ENCODE results near the gene PHKG2.
A peak's percentile ranks its signal among the peaks of the same experiment; 100 is the strongest.

Gene PHKG2

DNA sequence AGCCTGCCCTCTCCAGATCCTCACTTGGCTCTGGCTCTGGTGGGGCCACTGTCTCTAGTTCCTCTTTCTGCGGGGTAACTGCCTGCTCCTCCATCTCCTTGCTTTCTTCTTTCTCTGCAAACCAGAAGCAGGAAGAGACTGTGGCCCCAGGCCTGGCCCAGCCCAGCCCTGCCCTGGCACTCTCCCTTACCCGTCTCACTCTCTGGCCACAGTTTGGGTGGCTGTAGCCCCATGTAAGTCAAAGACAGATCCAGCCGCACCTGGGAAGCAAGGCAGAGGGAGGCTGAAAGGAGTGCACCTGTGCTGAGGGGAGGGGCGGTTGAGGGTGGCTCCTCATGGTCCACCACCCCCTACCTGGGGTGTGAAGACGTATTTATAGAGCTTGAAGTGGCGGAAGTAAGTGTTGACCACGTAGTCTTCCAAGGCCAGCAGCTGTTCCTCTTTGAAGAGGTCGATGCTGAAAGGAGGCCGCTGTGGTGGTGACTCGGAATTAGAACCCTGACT lies 10.8 kb downstream of the PHKG2 start:
- no peak for DNase-seq

DNA sequence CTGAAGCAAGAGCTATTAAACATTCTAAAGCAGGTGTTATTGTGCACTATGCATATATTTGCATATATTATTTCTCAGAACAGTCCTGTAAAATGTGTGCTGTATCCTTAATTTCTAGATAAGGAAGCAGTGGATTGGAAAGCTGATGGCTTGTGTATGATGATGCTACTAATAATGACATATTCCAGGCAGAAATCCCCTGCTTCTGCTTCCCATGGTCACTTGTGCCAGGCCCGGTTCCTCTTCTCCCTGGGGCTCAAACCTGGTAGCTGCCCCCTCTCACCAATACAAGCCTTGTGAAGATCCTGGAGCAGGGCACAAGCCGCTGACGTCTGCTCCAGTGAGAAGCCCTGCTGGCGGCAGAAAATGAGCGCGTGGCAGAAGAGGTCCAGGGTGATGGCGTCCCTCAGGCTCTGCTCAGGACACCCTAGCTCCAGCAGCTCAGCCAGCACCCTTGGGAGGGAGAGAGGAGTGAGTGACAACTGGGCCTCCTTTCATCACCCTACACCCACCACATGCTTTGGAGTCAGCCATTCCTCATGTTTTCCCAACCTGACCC lies 11.9 kb downstream of the PHKG2 start:
- DNase-seq: no peak

DNA sequence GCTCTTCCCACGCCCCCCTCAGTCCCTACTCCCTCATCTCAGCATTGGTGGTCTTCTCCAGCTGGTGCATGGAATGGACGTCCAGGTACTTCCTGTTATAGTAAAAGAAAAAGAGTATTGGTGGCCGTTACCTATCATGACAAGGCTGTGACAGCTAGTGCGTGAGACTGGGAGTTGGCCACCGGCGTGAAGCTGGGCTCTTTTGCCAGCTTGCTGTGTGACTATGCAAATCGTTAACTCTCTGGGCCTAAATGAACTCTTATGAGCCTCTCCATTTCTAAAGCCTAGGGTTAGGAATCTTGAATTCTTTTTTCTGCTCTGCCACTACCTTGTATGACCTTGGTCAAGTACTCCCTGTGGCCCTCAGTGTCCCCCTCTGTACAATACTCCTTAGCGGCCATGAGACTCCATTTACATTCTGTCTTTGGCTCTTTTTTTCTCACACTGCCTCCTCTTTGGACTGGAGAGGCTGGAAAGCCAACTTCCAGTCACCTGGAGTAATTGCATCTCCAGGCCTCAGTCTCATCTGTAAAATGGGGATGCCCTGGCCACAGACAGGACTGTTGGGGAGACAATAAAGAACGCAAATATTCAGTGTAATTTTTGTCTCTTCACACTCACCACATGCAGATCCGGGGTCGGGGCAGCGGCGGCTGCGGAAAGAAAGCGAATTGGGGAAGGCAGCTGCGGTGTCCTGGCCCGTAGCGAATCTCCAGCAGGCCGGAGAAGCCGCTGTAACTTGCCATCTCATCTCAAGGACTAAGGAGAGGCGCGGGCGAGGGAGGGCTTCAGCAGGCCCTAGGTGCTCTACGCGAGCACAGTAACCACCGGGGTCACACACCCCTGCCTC lies 12.6 kb downstream of the PHKG2 start:
- no peak for DNase-seq

DNA sequence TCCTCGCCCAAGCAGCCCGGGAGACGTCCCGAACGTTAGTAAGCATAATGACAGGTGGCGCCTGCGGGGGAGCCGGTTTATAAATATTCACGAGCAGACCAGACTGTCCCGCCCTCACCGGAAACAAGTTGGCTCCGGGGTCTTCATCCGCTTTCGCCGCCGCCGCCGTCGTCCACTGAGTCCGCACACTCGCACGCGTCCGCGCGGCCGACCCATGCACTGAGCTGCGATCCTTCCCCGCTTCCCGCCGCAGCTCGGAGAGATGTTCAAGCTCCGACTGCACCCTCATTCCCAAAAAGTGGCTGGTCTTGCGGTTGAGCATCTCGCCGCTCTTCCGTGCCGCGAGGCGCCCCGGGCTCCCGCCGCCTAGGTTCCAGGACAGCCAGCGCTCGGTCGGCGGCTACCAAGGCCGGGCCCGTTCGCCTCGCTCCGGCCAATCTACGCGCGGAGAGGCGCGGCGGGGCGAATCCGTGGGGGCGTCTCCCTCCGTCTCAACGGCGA lies 13.3 kb downstream of the PHKG2 start:
- peak; percentile 30 for DNase-seq

DNA sequence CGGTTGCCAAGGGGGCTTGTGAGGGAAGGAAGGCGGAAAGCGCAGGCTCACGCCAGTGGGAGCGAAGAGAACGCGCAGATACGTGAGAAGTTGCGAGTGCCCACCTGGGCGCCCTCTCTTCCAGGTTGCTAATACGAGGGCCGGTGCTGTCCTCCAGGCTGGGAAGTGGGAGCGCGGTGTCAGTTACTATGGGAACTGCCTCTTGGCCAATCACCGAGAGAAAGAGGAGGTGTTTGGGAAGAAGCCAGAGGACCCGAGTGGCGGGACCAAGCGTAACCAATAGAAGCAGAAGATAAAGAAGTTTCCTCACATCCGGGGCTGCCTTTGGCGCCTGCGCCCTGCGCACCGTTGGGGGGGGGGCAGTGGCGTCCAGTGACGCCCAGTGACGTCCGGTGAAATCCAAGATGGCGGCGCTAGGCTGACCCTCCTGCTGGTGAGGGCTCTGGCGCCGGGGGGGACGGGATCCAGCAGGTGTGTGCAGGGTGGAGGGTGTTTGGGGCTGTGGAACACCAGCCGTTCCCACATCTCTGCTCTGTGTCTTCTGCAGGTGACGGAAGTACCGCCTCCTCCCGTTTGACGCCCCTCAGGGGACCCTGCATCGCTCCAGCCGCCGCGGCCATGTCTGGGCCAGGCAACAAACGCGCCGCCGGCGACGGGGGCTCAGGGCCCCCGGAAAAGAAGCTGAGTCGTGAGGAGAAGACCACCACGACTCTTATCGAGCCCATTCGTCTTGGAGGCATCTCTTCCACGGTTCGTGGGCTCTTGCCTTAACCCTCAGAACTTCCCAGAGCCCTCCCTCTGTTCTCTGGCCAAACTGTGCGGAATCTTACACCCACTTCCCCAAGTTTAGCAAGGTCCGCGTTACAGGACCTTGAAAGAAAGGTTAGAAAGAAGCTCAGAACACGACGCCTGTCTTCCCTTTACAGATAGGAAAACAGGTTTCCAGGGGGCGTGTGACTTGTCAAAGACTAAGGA lies 14.0 kb downstream of the PHKG2 start, which contains the start of the genes CFAP119 and RNF40:
Gene CFAP119 (minus strand): TSS at position 135 of the 975 bp plus-strand sequence. CDS start 314 bp downstream, outside the sequence.
Gene RNF40 (plus strand): TSS at position 395 of the 975 bp plus-strand sequence. CDS start 224 bp downstream, at position 619.
- peak; percentile 92 for DNase-seq

DNA sequence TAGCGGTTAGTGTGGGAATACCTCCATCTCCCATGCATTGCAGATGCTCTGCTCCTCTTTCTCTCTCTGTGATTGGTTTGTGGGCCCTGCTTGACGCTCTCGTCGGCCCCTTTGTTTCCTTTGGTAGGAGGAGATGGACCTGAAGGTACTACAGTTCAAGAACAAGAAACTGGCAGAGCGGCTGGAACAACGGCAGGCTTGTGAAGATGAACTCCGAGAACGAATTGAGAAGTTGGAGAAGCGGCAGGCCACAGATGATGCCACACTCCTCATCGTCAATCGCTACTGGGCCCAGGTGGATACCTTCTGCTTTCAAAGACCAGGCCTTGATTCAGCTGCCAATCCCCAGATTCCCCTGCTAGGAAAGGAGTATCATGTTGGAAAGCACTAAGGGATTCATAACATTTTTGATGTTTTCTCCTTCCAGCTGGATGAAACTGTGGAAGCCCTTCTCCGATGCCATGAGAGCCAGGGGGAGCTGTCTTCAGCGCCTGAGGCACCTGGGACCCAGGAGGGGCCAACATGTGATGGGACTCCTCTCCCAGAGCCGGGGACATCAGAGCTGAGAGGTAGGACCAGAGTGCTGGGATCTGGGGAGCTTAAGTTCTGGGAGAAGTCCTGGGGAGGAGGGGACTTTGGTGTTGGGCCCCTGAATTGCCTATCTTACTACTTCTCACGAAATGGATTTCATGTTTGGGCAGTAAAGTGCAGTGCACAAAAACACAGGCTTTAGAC lies 14.9 kb downstream of the PHKG2 start:
- no peak for DNase-seq

DNA sequence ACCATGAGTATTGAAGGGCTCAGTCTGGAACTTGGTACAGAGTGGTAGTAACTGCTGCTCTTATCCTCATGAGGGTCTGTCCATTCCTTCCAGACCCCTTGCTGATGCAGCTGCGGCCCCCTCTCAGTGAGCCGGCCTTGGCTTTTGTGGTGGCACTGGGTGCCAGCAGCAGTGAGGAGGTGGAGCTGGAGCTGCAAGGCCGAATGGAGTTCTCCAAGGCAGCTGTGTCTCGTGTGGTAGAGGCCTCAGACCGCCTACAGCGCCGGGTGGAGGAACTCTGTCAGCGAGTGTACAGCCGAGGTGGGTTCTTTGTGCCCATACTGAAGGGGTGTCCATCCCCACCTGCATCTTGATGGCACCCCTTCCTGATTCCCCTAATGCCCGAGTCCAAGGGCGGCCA lies 15.9 kb downstream of the PHKG2 start:
- DNase-seq: no peak

DNA sequence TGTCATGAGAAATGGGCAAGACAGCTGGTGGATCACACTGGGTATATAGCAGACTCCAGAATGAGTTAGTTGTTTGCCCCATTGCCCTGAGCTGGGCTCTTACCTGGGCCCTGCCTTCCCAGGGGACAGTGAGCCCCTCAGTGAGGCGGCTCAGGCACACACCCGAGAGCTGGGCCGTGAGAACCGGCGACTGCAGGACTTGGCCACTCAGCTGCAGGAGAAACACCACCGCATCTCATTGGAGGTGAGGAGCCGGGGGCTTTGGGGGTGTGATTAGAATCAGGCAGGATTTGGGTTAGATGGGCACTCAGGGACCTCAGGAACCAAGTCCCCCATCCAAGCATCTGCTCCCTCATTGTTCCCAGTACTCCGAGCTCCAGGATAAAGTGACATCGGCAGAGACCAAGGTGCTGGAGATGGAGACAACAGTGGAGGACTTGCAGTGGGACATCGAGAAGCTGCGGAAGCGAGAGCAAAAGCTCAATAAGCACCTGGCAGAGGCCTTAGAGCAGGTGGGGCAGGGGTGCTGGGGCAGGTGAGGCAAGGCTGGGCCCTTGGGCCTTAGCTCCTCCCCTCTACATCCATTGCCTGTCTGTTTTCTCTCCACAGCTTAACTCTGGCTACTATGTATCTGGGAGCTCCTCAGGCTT lies 16.7 kb downstream of the PHKG2 start:
- DNase-seq: no peak

DNA sequence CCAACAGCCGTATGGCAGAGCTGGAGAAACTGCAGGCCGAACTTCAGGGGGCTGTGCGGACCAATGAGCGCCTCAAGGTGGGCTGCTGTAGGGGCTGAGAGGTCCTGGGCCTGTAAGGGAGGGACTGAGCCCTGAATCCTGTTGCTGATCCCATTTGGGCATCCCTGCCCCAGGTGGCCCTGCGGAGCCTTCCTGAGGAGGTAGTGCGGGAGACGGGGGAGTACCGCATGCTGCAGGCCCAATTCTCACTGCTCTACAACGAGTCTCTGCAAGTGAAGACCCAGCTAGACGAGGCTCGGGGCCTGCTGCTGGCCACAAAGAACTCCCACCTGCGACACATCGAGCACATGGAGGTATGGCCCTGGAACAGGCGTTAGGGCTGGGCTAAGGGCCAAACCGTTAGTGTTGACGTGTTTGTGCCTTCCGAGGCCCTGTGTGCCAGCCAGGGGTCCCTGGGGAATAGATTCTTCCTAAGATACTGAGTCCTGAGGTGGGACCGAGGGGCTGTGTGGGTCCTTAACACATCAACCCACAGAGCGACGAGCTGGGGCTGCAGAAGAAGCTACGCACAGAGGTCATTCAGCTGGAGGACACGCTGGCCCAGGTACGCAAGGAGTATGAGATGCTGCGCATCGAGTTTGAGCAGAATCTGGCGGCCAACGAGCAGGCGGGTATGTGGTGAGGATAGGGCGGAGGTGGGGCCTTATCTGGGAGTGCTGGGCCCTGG lies 18.1 kb downstream of the PHKG2 start:
- no peak for DNase-seq

DNA sequence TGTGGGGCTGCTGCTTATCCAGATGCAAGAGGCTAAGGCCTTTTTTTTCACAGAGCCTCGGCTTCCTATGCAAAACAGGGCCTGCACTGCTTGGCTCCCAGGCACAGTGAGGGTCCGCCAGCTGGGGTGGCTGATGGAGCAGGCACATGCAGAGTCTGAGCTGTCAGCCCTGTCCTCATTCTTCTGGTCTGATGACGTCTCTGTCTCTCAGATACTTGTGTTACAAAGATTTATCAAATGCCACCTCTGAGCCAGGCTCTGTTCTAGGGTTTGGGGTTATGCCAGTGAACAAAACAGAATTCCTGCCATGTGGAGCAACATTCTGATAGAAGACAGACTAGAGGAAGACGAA lies 18.7 kb downstream of the PHKG2 start:
- no peak for DNase-seq

DNA sequence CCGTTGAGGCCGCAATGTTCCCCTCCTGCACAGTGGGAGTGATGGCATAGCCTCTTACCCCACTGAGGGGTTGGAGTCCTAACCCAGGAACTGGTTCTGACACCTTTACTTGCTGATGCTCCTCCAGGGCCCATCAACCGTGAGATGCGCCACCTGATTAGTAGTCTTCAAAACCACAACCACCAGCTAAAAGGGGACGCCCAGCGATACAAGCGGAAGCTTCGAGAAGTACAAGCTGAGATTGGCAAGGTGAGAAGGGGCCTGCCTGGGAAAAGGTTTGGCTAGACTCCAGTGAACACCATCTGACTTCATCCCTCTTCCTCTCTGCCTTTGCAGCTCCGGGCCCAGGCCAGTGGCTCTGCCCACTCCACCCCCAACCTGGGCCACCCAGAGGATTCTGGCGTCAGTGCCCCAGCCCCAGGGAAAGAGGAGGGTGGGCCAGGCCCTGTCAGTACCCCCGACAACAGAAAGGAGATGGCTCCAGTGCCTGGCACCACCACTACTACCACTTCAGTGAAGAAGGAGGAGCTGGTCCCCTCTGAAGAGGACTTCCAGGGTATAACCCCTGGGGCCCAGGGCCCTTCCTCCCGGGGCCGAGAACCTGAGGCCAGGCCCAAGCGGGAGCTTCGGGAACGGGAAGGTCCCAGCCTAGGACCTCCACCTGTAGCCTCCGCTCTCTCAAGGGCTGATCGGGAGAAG lies 19.7 kb downstream of the PHKG2 start:
- DNase-seq: peak; percentile 58

DNA sequence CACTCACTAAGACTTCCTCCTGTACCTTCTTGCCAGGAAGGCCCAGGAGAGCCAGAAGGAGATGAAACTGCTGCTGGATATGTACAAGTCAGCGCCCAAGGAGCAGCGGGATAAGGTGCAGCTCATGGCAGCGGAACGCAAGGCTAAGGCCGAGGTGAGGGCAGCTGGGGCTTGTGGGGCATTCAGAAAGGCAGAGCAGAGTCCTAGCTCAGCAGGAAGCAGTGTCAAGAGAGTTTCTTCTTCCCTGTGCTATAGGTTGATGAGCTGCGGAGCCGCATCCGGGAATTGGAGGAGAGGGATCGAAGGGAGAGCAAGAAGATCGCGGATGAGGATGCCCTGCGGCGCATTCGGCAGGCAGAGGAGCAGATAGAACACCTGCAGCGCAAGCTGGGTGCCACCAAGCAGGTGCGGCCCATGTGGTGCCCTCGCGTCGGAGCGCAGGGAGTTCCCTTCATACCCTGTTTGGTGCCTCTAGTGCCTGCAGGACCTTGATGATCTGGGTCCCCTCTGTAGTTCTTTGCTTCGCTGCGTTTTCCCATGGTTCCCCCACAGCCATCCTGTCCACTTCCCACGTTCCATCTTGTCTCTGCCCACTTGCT lies 20.5 kb downstream of the PHKG2 start:
- DNase-seq: no peak

DNA sequence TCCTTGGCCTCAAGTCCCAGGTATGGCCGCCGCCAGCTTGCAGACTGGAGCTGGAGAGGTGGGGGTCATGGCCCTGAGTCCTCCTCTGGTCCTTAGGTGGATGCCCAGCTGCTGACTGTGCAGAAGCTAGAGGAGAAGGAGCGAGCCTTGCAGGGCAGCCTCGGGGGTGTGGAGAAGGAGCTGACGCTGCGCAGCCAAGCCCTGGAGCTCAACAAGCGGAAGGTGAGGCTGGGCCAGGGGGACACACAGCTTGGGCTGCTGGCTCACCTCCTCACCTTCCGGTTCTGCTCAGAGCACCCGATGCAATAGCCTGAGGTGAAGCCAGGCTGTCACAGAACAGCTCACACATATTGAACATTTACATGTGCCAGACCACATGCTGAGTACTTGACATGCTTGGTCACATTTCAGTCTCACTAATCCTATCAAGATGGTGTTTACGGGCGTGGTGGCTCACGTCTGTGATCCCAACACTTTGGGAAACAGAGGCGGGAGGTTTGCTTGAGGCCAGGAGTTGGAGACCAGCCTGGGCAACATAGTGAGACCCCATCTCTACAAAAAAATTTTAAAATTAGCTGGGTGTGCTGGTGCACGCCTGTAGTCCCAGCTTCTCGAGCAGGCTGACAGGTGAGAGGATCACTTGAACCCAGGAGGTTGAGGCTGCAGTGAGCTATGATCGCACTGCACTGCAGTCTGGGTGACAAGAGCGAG lies 21.3 kb downstream of the PHKG2 start:
- no peak for DNase-seq

DNA sequence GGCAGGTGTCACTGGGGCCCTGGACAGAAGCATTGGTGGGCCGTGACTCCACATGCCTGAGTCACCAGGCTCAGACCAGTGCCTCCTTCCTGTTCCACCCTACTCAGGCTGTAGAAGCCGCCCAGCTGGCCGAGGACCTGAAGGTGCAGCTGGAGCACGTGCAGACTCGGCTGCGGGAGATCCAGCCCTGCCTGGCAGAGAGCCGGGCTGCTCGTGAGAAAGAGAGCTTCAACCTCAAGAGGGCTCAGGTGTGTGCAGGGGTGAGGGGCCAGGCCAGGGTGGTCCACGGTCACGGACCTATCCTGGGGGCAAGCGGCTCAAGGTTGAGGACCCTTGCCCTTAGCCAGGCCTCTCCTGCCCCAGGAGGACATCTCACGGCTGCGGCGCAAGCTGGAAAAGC lies 23.5 kb downstream of the PHKG2 start:
- DNase-seq: no peak

DNA sequence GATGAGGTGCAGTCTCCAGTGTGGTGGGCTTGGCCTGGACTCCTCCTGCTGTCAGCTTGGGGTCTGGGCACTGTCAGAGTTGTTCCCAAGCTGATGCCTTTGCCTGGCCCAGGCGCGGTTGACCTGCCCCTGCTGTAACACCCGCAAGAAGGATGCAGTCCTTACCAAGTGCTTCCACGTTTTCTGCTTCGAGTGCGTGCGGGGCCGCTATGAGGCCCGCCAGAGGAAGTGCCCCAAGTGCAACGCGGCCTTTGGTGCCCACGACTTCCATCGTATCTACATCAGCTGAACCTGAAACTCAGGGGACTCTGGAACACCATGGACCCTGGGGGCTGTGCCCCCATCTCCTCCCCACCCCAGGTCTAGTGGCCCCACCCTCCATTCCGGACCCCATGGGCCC lies 25.6 kb downstream of the PHKG2 start:
- DNase-seq: no peak

DNA sequence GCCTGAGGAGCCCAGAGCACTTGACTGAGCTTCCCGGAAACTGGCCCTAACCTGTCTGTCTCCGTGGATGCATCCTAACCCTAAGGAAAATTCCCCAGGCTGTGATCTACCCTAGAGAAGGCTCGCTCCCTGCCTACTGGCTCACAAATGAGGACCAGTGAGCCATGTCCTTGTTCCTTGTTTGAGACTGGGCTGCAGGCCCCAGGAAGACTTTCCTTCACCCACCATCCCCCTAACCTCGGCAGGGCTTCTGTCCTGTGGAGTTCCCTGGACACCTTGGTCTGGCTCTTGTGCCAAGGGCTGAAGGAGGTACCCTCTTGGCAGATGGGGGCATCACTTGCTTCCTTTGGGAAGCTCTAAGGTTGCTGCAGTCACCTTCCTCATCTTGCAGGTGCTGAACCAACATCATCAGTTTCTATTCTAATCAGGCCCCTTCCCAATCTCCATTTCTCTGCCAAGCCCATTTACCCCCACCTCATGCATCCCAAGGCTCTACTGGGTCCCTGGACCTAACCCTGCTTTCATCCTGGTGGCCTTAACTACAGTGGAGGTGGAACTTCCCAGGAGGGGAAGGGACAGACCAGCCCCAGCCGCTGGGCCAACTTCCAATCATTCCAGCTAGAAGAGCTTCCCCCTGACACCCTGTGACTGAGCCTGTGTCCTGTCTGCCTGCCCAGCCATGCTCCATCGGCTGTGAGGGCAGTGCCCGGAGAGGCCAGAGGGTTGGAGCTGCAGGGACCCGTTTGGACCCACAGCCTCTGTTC lies 26.3 kb downstream of the PHKG2 start:
- no peak for DNase-seq

DNA sequence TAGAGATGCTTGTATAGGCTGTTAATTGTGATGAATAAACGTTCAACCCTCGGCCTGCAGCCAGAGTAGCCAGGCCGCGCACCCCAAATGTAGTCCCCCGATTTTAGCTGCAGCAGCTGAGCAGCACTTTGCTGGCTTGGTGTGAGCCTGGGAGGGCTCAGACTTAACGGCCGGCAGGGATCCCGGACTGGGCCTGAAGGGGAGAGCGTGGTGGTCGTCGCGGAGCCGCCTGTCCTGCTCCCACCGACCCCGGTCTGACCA lies 26.8 kb downstream of the PHKG2 start:
- no peak for DNase-seq

DNA sequence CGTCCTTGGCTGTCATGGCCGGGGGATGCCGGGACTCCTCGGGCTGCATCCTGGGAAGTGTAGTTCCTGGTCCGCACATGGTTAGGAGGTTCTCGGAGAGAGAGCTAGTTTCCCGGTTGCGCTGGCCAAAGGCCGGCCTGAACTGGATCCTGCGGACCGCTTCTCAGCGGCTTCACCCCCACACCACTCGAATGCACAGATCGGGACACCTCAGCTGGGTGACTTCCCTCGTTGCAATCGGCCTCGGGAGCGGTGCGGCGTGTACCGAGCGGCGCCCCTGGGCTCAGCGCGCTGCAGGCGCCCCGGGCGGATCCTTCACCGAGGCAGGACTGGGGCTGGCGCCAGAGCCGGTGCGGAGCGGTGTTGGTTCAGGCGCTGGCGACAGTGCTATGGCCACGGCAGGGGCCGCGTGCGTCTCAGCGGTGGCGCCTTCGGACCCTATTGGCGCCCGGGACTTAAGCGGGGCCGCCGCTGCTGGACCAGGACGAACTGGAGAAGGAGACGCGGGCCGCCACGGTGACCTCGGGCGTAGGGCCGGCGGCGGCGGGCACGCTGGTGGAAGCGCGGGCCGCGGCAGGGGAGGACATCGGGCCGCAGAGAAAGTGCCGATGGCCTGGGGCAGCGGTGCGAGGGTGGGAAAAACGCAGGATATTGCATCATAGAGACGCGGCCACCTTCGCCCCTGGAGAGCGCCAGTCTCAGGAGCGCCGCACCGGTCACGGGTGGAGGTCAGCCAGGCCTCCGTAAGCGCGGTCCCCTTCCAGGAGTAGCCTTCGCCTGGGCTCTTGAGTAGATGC lies 27.4 kb downstream of the PHKG2 start:
- DNase-seq: peak; percentile 37
